ENCODE data around the gene ERC2. TPM values are rescaled to one million over a fixed set of nuclear protein-coding genes. Genes with fewer than 3 reads are reported as not detected.

ERC2 gene
- total and polyA plus RNA-seq, 2 of the 8 experiments (the other 6 are each of a cell fraction or from before 2014, with no cell fraction given) = 16.4 to 22.8 TPM

- TF ChIP-seq CHD7 (IDR thresholded peaks at IDR 0.05; ENCODE audit: insufficient replicate concordance, low read length) (no peak), JUND (IDR thresholded peaks at IDR 0.05; ENCODE audit: low read length) (no peak), BRCA1 (IDR thresholded peaks at IDR 0.05; ENCODE audit: low read depth, low read length) (no peak), NANOG (IDR thresholded peaks at IDR 0.05; ENCODE audit: insufficient read depth, low read depth, low read length, poor library complexity, severe bottlenecking) (no peak), SP1 (IDR thresholded peaks at IDR 0.05; ENCODE audit: low read depth, low read length) (no peak), RFX5 (IDR thresholded peaks at IDR 0.05; ENCODE audit: borderline replicate concordance, low read depth, low read length) (no peak), TCF12 (IDR thresholded peaks at IDR 0.05; ENCODE audit: low read depth, low read length) (no peak), CREB1 (IDR thresholded peaks at IDR 0.05) (no peak), TBP (IDR thresholded peaks at IDR 0.05; ENCODE audit: low read depth, low read length) (no peak), YY1 (IDR thresholded peaks at IDR 0.05; ENCODE audit: low read depth, low read length) (no peak), CBX5 (IDR thresholded peaks at IDR 0.05; ENCODE audit: low read depth, low read length) (no peak), TEAD4 (IDR thresholded peaks at IDR 0.05; ENCODE audit: low read depth, low read length) (no peak), KDM1A (IDR thresholded peaks at IDR 0.05; ENCODE audit: borderline replicate concordance, low read length) (no peak)
These were observed 416.1 kb downstream of the ERC2 start (continued) for GRCh38 chr3:56052188-56052587.

All from H1 (cell line).